Colon (tissue), 2 donors: ENCODE data around the gene SLC22A13.
"Not testable (repeated sequence)": the region's sequence is repeated elsewhere in the genome, so short reads cannot be mapped to it uniquely, and the experiment has no call there.

Source experiments
- FAIRE-seq: peaks from 2 replicates; lab custom pipeline; 2012; peaks lifted over from hg19 to GRCh38; lab: Jason Lieb, UNC
- donor health status: control.
- donor health status: control.

The SLC22A13 gene

DNA sequence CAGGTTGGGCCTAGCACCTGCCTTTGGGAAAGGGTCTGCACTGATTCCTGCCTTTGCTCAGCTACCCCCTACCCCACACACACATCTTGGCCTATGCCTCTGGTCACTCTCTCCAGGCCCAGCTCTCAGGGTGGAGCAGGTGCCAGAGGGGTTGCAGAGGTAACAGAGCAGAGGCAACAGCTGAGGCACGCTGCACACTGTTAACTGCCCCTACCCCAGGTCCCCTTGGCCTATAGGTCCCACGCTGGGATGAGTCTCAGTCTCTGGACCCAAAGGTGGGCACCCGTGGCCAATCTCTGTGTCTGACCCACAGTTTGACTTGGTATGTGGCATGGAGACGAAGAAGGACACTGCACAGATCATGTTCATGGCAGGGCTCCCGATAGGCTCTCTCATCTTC, 41.3 kb downstream of the SLC22A13 start:
- FAIRE-seq: no peak

DNA sequence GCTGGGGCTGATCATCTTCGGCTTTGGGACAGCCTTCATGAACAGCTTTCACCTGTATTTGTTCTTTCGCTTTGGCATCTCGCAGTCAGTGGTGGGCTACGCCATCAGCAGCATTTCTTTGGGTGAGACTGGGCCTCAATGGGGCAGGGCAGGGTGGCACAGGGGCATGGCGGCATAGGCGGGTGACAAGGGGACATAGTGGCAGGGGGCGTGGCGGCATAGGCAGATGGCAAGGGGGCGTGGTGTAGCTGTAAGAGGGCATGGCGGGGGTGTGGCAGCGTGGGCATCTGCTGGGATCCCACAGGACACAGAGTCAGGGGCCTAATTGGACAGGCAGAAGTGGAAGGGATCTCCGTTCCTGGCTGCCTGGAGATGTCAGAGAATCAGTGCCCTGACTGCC, 42.0 kb downstream of the SLC22A13 start:
- FAIRE-seq: no peak

DNA sequence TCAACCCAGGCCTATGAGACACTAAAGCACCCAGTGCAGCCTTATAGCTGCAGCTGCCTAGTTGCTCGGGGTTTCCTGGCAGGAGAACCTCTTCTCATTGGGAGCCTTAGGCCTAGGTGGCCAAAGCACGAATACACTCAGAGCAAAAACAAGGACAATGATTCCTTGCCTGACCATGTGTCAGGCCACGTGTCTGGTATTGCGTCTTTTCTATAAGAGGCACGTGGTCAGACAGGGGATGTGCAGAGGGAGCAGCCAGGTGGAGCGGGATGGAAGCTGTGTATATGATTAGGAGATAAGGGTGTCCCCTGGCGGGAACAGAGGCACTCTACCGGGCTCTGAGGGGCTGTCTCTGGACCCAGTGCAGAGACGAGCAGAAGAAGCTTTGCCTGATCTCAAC, 42.8 kb downstream of the SLC22A13 start:
- no peak for FAIRE-seq

DNA sequence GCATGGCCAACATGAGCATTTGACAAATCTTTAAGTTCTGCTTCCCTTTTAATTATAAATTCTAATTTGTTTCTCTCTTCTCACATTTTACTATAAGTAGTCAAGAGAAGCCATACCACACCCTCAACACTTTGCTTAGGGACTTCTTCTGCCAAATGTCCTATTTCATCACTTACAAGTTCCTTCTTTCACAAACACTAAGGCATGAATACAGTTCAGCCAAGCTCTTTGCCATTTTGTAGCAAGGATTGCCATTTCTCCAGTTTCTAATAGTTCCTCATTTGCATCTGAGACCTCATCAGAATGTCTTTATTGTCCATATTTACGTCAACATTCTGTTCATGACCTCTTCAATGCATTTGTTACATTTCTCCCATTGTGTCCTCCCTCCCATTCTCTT, 45.9 kb downstream of the SLC22A13 start:
- FAIRE-seq: no peak

DNA sequence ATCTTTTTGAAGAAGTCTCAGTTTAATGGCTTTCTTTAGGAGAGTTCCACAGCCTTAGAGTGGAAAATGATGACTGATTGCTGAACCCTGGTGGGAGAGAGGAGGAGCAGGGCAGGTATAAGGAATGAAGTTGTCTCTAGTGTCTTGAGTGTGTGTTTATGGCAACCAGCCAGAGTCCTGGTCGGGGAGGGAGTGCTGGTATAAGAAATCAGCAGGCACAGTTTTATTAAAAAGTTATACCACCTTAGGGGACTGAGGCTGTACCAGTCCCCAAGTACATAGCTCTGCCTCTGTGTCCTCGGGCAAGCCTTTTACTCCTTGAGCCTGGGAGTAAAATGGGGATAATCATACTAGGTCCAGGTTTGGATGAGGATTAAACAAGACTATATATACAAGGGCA, 46.3 kb downstream of the SLC22A13 start:
- no peak for FAIRE-seq

DNA sequence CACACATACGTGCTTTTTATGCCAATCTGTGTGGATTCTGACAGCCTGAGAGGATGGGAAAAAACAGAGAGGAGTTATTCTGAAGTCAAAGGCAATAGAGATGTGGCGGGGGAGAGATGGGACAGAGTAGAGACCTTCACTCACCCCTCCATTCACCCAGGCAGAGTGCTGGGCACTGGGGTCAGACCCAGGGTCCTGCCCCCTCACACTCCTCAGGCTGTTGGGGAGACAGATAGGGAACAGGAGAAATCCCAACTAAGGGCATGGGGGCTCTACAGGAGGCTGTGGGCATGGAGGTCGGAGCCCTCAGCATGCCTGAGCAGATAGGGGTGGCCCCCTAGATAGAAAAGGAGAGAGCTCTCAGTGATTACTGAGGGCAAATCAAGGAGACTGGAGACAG, 46.7 kb downstream of the SLC22A13 start:
- no peak for FAIRE-seq

DNA sequence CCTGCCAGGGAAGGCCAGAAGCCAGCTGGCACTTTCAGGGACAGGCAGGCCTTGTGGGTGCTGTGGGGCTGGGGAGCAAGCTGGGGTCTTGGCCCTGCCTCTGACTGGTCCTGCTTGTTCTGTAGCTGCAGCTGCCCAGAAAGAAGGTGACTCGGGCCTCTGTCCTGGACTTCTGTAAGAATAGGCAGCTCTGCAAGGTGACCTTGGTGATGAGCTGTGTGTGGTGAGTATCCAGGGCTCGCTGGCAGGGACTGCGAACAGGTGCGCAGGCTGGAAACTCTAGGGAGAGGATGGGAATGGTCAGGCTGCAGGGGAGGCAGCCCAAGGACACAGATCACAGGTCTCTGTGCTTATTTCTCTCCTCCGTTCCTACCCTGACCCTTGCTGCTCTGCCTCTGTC, 47.7 kb downstream of the SLC22A13 start:
- FAIRE-seq: no peak

DNA sequence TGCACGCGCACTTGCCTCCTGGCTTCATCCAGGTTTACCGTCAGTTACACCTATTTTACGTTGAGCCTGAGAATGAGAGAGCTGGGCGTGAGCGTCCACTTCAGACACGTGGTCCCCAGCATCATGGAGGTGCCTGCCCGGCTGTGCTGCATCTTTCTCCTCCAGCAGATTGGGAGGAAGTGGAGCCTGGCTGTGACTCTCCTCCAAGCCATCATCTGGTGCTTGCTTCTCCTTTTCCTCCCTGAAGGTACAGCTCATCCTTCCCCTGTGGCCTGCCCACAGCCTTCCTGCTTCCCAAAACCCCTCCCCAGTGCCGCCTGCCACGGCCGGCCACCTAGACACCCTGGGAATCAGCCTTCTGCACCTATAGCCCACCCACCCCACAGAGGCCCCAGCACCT, 48.1 kb downstream of the SLC22A13 start:
- no peak for FAIRE-seq

DNA sequence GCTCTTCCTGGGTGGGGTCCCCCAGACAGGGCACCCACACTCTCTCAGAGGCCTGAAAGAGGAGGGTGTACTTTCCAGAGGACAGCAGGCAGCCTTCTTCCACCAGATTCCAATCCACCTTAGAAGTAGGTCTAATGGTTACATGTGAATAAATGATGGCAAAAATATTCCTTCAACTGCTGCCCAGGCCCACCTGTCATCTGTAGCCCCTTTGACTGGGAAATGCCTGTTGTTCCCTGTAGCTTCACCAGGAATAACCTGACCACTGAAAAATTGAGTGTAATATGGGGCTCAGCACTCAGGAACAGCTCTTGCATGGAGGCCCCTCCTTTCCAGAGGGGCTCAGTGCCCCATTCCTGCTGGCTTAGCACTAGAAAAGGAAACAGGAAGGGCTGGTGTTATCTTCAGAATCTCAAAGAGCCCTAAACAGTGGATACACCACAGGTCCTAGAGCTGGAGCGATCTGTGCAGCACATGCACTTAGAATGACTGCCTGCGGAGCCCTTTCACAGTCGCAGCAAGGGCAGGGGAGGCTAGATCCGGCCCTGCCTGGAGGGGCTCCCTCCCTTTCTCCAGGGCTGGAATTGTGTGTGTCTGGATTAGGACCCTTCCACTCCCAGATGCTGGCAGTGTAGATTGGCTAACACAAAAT, 48.6 kb downstream of the SLC22A13 start:
- FAIRE-seq: no peak

DNA sequence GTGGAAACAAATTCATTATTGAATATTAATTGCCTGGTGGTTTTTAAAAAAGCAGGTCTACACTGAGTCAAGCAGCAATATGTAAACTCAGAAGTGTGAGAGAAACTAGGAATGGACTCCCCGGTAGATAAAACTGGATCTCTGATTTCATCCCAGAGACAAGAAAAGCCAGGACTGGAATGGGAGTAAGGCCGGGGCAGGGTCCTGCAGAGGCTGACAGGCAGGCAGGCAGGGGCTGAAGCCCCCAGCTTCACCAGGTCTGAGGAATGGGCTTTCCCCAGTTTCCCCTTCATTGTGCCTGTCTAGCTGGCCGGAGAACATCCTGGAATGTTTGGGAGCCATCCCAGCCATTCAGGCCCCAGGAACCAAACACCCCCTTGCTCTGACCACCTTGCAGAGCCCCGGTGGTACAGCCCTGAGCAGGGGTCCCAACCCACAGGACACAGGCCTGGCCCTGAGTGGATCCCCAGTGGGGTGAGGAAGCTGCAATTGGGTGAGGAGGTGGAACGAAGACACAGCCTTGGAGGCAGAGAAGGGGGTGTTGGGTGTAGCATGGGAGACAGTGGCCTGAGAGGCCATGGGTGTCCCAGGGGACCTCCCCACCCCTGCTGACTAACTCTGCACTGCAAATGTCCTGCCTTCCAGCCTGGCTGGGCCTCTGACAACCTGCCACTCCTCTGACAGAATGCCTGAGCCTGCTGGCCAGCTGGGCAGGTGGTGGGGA, 49.3 kb downstream of the SLC22A13 start:
- no peak for FAIRE-seq

DNA sequence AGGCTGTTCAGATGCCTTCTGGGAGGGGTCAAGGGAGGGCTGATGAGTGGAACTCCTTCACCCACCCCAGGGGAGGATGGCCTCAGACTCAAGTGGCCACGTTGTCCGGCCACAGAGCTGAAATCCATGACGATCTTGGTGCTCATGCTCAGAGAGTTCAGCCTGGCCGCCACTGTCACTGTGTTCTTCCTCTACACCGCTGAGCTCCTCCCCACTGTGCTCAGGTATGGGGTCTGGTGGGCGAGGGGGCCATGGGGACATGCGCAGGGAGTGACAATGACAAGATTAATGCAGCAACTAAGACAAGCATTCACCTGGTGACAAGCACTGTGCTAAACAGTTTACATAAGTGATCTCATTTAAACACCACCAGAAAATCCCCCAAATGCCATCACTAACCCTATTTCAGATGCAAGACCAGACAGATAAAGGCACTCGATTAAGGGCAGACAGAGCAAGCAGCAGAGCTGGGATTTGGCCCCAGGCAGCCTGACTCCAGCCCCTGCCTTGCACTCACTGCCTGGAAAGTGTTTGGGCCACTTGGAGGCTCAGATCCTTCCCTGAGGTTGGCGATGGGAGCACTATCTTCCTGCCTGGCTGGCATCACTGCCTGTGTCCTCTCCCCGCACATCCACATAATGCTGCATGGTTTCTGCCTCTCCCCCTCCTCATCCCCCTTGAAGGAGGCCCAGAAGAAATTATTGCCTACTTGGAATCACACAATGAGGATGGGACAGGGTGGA, 50.0 kb downstream of the SLC22A13 start:
- FAIRE-seq: no peak

DNA sequence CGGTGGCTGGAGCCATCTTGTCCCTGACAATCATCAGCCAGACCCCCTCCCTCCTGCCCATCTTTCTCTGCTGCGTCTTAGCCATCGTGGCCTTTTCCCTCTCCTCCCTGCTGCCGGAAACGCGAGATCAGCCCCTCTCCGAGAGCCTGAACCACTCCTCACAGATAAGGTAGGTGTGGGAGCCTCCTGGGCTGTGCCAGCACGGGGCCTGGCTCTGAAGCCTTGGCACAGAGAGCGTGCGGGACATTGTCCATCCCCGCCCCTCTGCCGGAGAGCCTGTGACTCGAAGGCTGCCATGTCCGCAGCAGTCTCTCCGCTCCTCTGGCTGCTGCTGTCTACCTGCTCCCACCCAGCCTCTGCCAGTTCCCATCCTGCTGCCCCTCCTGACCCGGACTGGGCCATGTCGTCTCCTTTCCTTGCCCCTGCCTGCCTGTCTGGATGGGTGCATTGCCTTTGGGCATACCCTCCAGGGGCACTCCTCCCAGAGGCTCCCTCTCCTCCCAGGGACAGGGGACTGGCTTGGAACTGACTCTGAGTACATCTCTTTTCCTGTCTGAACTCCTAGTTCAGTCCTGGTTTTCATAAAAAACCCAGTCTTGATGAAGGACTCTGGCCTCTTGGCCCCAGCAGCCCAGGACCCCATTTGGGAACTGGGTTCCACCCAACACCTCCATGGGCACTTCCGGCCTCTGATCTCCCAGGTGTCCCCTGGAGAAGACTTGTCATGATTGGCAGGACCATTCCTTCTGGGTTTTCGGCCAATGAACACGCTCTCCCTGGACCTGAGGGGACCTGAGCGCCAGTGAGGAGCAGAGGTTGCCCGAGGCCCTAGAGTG, 51.0 kb downstream of the SLC22A13 start:
- FAIRE-seq: no peak

DNA sequence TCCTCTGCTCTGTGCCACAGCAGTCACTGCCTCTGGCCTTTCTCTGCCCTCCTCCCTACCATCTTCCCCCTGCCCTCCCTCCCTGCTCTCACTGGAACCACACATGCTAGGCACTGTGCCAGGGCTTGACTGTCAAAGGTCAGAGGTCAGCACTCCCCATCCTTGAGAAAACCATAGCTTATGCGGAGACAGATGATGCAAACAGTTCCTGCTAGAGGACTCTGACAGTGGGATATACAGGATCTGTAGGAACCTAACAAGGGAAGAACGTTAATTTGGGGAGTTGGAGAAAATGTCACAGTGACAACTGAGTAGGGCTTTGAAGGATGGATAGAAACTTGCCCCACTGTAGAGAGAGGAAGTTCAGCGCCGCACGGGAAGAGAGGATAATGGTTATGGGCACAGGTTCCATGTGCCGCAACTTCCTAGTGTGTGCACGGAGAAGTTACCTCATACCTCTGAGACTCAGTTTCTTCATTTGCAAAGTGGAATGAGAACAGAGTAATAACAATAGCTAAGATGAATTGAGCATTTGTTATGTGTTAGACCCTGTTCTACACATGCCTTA, 51.7 kb downstream of the SLC22A13 start:
- no peak for FAIRE-seq

DNA sequence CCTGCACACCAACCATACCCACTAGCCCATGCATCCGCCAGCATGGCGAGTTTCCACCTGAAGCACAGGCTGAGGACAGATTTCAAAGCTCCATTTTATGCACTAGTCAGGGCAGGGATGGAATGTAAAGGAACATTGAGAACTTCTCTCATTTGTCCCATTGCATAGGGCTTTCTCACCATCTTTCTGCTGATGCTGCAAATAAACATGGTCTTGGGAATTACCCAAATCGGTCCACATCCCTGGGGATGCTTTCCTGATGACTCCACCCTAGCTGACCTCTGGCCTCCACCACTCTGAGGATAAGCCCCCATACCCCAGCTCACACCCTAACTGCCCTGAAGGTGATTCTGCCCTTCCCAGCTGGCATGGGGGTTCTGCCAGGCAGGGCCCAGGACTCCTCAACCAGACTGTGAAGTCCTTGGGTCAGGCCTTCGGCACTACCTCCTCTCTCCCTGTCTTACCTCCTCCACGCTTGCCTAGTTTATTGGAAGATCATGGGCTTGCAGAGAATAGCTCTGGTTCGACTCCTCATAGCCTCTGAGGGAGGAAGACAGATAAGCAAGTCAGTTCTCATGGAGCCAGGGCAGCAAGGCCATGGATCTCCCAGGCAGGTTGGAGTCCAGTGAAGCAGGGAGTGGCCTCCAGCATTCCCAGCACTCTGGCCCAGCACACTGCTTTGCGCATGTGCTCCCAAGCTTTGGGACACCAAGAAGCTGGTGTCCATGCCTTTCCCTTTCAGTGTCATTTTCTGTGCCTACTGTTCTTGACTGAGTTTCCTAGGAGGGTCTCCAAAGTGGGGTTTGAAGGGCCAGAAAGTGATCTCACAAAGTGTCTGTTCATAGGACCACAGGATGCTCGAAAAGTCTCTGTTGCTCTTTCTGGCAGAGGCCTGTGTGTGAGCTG, 53.4 kb downstream of the SLC22A13 start:
- no peak for FAIRE-seq

DNA sequence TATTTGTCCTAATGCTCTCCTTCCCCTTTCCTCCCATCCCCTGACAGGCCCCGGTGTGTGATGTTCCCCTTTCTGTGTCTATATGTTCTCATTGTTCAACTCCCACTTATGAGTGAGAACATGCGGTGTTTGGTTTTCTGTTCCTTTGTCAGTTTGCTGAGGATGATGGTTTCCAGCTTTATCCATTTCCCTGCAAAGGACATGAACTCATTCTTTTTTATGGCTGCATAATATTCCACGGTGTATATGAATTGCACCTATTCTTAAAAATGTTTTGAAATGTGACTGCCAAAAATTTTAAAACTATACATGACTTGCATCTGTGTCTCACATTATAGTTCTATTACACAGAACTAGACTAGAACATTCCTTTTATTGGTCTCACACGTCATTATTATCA, 55.0 kb downstream of the SLC22A13 start:
- FAIRE-seq: not testable (repeated sequence)

DNA sequence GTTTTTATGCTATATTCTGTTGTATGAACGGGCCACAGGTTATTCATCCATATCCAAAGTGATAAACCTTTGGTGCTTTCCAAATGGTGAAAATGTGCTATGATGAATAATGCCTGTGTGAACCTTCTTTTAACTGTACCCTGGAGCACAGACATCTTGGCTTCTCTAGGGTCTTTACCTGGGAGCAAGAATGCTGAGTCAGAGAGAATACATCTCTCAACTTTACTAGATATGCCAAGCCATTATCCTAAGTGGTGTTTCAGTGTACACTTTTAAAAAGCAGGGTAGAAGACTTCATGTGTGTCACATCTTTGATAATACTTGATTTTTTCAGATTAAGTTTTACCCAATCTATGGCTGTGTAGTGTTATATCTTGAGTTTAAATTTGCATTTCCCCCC, 57.4 kb downstream of the SLC22A13 start:
- FAIRE-seq: no peak

DNA sequence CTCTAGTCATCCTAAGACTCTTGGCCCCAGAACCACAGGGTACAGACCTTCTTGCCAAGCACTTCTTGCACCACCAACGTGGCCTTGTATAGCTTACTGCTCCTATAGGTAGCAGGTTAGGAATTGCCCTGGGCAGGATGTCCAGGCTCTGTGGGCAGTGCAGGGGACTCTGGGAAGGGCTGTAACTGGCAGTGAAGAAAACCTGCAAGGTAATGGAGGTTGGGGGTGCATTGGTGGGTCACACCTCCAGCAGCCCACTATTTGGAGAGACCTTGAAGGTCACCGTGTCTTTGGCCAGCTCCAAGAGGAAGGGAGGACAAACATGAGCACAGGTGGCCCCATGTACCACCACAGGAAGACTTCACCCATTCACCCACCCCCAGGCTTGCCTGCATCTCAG, 59.6 kb downstream of the SLC22A13 start:
- no peak for FAIRE-seq

DNA sequence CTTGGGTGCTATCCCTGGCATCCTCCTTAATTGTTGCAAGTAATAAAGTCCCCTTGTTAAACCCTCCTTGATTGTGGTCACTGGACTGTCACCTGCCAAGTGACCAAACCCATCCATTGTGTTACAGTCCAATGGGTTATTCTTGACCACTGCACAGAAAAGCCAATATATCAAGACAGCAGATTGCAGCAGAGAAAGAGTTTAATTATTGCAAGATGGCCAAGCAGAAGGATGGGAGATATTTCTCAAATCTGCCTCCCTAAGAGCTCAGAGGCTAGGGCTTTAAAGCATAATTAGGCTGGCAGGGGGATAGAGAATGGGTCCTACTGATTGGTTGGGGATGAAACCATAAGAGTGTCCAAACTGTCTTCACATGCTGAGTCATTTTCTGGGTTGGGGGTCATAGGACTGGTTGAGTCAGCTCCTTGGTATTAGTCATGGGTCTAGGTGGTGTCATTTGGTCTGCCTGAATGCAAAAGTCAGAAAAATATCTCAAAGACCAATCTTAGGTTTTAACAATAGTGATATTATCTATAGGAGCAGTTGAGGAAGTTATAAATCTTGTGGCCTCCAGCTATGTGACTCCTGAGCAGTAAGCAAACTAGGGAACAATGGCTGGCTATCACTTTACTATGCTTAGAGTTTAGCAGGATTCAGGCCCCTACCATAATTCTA, 61.9 kb downstream of the SLC22A13 start:
- FAIRE-seq: no peak
